Left hindlimb (tissue), 1 donor: ENCODE measurements around the gene SLC6A6.

Source experiments
- DNase-seq: peaks from one replicate; pipeline ENCODE4 v3.0.0-alpha.2; 2018

SLC6A6 gene

DNA sequence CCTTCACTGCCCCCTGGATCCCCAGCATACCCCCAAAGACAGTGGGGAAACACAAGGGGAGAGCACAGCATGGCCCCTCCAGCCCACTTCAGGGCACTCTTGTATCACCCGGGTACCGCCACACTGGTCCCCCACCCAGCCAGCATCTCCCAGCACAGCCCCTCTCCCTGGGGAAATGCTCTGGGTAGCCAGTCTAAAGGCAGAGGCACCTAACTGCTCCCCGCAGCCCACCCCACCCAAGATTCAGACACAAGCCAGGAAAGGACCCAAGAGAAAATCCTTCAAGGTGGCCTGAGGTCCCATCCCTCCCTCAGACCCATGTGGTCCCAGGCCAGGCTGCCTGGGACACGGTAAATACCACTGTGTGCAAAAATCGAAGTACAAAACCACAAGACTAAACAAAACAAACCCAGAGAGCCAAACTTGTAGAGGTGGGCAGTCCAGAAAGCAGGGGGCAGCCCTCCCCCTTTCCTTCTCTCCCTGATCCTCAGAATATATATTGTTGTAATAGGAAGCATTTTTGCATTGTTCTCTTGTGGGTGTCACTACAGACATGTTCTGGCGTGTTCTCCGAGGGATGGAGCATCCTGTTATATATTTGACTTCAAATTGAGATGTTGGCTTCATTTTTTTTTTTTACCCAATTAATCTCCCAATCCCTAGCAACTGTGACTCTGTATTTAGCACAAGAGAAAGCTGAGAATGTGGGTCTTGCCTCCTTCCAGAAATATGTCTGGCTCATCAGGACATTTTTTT lies 86.1 kb downstream of the SLC6A6 start:
- DNase-seq = peak; percentile 27

DNA sequence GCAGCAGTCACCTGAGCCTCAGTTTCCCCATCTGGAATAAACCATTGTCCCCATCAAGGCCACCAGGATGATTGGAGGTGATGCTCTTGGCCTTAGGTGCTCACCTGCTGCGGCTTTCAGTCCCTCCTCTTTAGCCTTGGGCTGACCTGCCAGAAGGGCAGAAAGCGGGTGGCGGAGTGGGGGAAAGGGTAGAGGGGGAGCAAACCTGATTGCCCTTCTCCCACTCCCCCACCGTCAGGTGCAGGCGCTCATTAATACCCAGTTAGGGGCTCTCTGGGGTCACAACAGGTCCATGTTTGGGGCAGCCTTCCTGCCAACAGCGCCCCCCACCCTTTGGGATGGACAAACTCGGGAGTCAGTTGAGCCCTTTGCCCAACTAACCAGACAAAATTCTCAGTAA lies 87.2 kb downstream of the SLC6A6 start:
- DNase-seq = peak; percentile 11

DNA sequence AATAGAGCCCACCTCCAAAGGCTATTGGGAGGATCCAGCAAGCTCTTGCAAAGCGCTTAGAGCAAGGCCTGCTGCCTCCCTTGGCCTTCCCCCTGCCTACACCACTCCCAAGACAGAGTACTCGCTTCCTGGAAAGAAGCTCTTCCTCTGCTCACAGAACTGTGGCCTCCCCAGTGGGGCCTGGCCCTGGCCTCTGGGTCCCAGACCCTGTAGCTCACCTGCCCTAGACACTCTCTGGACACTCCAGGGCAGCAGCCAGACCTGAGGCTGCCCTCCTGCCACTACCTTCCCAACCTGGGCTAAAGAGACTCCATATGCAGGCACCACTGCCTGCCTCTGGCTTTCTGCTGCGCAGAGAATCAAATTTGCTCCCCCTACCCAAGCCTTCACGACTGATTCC lies 87.8 kb downstream of the SLC6A6 start:
- peak; percentile 12 for DNase-seq

DNA sequence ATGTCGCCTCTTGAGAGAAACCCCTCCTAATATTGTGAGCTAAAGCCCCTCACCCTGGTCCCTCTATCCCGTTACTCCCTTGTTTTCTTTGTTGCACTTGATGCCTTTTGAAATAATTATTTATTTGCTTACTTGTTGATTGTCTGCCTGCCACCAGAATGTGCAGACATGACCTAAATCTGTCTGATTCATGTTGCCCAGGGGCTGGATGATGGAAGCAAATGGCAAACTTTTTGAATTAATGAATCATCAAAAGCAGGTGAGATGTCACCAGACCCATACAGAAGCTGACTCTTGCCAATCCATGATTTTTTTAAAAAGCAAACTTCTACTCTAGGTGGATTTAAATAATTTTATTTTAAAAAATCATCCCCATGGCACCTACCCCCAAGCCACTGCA lies 88.4 kb downstream of the SLC6A6 start:
- no peak for DNase-seq

DNA sequence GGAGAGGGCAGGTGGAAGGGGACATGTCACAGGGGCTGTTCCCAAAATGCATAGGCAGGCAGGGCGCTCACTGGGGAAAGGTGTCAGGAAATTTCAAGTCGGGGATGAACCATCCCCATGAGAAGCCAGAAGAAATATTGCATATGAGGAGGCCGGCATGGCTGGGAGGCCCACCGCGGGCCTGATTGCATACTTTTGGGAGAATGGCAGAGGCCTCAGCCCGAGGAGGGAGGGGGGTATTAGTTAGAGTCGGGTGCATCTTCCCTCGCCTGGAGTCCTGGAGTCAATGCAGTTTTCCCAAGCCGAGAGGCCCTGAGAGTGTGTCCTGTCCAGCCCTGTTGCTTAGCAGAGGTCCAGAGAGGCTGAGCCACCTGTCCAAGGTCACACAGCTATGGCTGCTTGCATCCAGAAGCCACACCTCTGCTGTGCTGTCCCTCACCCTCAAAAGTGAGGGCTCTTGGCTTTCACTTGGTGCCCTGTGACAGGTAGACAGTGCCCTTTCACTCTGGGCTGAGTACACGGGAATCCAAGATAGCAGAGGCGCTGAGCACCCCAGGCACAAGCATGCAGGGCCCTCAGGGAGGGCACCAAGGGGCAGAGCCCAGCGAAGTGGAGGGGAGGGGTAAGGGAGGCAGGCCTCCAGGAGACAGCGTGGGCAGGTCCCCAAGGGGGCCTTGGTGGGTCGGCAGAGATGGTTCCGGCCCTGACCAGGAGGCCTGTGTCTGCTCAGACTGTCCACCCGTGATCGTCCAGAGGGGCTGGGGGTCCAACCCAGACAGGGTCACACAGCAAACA lies 89.2 kb downstream of the SLC6A6 start:
- DNase-seq = no peak

DNA sequence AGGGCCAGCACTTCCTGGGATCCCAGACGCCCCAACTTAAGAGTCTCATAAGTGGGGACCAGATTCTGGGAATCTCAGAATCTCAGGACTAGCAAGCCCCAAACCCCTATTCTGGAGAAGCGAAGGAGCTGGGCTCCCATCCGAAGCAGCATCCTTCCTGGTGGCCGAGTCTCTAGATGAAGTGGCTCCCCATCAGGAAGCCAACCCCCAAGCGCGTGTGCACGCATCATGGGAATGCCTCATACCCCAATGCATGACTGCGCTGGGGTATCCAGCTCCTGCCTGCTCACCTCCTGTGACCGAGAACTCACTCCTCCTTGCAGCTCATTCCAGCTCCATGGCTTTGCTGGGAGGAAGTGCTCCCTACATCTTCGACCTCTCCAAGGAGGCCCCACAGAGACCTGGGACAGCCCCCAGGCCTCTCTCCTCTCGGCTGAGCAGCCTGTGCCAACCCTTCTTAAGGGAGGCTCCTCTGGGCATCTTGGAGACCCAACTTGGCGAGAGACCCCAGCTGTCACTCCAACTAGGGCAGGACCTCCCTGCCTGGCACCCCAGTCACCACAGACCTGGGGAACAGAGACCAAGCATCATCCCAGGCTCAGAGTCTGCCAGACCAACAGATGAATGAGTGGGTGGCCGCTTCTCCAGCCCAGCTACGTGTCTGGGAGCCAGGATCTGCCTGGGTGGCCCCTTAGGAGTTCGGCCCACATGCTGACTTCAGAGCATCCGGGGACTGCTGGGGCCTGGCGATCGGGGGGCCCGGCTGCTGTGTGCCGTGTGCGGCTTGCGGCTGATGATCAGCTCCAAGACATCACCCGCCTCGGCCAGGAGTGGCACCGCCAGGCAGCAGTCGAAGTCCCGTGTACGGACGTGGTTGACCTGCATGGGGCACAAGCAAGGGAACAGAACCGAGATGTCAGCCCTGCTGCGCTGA lies 90.8 kb downstream of the SLC6A6 start:
- no peak for DNase-seq

DNA sequence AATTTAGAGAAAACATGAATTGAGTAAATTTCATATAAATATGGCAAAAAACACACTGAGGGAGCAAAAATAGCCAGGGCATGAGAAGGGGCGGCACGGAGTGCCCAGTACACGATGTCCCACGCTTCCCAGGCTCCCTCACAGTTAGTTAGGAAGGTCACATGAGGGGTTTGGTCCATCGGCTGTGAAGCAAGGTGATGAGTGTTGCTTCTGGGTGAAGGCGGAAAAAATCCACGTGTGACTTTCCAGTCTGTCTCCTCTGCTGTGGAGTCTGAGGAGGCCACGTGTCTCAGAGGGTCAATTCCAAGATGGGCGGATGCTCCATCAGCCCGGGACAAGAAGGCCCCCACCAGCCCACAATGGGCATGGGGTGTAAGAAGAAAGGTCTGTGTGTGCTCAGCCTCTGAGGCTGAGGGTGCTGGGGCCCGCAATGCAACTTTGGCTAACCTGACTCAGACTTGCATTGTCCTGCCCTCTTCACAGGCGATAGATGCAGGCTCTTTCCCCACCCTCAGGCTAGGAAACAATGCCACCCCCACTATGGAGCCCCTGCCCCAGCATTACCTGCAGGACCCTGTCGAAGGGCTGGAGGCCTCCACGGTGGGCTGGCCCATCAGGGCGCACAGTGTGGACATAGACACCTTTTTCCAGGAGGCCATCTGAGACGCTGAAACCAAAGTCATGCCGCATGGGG lies 92.0 kb downstream of the SLC6A6 start:
- no peak for DNase-seq

DNA sequence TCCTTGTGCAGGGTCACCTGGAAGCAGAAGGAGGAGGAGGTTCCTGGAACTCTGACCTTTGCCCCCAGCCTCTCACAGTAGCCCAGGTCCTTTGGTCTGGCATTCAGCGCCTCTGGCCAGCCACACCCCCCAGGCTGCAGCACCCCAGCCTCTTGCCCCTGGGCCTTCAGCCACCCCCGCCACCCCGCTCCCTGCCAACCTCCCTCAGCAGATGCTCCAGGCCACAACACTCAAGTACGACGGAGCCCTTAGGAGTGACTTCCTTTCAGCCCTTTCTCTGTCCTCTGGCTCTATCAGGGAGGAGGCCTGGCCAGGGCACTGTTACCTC lies 92.5 kb downstream of the SLC6A6 start:
- no peak for DNase-seq

DNA sequence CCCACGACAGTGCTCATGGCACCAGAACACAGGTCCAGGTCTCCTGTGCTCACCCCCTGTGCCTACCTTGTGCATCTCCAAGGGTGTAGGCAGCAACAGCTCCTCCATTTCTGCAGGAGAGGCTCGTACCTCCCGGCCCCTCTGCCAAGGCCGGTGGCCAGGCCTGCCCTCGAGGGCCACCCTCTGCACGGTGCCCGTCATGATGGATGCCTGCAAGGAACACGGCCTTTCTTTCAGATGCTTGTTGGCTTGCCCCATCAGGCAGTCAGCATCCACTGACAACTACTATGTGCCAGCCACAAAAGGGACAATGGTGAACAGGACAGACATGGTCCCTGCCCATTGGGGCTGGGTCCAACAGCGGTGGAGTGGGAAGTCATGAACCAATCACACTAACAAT lies 93.9 kb downstream of the SLC6A6 start:
- DNase-seq = no peak

DNA sequence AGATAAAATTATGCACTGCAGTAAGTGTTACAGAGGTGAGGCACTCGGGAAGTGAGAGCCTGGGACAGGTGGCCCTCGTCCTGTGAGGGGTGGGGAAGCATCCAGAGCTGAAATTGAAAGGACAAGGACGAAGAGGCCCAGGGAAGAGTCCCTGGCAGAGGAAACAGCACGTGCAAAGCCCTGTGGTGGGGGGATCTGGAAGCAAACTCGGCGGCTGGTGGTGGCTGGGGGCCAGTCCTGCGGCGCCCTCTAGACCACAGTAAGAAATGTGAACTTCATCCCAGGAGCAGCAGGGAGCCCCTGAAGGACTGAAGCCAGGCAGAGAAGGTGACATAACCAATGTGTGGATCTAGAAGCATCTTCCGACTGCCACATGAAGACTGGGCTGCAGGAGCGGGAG lies 94.9 kb downstream of the SLC6A6 start:
- no peak for DNase-seq

DNA sequence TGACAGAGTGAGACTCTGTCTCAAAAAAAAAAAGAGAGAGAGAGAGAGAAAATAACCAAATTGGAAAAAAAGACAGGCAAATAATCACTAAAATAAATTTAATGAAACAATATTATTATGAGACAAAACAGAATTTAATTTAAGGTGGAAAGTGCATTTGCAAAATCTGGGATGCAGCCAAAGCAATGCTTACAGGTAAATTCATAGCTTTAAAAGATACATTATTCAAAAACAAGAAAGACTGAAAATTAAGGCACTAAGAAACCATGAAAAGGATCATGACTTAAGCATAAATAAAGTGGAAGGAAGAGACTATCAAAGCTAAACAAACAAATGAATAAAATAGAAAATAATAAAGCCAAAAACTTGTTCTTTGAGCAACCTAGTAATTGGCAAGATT lies 100.1 kb downstream of the SLC6A6 start:
- no peak for DNase-seq

DNA sequence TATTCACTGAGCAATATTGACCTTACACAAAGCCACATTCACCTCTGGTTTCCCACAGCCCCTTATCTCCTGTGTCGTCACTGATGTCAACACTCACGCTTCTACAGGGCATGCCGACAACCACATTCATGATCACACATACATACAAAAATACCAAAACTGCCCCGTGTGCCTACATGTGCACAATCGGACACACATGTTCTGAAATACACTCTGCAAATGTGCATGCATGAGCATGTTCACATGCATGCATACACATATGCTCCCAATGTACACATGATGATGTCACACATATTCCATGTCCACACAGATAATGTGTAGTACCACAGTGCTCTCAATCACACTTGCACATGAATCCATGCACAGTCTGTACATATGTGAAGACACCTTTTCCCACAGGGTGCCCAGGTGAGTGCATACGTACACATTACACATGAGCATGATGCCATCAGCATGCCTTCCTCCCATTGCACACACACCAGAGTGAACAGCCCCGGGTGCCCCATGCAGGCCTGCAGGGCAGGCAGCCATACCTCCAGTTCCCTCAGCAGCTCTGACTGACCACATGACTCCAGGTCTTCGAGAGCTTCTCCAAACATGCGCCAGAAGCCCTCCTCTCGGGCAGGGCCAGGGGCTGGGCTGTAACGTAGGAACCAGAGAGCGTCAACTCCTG lies 100.8 kb downstream of the SLC6A6 start:
- DNase-seq = no peak

DNA sequence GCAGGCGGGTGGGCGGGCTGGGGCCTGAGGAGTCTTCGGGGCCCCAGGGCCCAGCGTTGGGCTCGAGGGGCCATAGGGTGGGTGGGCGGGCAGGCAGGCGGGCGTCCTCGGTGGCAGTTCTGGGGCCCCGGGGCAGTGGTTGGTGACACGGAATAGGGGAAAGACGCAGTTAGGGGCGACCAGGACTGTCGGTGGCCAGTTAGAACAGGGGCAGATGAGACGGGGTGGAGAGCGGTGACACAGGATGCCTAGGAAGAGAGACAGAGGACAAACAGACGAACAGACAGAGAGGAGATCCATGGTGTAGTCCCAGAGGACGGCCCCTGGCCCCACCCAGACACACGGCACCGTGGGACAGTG lies 101.3 kb downstream of the SLC6A6 start:
- no peak for DNase-seq

DNA sequence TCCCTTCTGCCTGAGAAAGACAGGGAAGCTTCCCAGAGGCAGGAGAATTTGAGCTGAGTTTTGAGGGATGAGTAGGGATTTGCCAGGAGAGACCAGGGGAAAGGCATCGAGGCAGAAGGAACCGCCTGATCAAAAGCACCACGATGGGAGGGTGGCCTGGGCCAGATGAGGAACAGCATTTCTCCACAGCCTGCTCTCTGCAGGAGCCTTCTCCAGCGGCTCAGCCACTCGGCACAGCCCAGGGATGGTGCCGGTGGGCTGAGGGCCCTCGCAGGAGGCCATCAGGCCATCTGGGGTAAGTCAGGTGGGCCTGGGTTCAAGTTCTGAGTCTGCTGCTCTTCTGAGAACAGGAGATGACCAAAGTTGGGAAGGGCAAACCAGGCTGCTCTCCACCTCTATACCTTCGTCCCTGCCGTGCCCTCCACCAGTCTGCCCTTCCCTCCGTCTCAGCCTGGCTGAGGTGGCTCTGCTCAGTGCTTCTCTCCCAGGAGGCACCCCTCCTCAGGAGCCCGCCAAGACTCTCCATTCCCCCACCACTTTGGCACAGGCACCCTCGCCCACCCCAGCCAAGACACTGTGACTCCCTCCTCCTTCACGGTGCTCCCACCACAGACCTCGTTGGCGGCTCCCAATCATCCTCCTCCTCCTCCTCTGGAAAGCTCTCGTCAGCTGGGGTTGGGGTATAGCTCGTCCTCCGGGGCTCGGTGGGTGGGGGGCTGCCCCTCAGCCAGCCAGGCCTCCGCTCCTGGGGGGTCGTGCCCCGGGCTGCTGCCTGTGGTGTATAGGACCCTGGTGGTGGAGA lies 102.8 kb downstream of the SLC6A6 start:
- DNase-seq = no peak

DNA sequence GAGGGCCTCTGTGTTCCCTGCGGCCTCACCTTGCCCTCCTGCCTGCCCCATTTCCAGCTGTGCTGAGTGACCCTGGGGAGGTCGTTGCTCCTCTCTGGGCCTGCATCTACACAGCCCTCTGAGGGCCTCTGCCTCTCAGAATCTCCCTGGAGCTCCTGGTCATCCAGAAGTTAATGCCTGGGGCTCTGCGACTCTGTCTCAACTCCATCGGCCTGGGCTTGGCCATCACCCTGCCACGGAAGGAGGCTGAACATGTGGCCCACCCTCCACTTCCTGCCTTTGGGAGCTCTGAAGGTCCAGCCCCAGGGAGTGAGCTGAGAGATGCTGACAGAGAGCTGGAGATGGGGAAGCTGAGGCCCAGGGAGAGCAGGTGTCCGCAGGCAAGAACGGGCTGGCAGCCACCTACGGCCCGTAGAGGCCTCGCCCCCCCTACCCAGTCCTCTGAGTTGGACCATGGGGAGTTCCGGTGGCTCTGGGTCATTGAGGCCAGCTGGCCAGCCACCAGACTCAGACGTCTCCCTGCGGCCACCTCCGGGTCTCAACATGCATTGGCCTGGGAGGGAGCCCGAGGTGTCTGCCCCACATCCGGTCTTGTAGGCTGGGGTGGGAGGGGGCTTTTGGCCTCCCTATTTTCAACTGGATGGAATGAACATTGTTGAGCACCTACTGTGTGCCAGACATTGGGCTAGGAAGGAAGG lies 103.5 kb downstream of the SLC6A6 start:
- DNase-seq = no peak

DNA sequence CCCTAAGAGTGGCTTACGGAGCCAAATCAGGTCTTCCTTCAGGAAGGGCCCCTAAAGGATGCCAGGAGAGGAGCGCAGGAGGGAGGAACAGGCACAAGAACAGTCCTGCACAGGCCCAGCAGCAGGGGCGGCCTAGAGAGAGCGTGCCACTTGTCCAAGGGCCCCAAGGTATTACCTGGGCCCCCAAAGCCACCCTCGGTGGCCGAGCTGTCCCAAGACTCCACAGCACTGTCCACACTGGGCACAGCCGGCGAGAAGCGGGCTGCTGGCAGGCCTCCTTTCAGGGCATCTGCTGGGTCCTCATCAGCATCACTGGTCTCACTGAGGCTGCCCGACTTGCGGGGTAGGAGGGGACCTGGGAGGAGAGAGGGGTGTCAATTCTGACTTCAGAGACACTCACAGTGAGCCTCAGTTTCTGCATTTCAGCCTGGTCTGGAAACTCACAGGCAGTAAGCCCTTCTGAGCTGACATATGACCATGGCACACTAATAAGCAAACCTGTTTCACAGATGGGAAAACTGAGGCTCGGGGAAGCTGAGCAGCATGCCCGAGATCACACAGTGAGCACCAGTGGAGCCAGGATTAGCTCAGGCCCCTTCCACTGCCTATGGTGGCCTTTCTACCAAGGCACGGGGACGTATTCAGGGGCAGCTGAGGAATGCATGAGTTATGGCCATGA lies 104.4 kb downstream of the SLC6A6 start:
- DNase-seq = no peak

DNA sequence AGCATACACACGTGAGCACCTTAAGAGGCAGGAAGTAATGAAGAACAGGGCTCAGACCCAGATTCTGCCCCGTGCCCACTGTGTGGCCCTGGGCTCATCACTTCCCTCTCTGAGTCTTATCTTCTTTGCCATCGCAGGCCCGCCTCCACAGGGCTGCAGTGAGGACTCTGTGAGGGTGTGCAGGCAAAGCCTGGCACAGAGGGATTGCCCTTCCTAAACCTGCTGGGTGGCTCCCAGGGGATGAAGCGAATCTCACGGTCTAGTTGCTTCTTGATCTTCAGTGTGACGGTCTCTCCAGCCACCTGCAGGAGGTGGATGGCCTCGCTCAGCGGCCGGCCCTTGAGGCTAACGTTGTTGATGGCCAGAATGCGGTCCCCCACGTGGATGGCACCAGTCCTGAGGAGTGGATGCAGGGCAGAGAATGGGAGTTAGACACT lies 104.9 kb downstream of the SLC6A6 start:
- DNase-seq = no peak

DNA sequence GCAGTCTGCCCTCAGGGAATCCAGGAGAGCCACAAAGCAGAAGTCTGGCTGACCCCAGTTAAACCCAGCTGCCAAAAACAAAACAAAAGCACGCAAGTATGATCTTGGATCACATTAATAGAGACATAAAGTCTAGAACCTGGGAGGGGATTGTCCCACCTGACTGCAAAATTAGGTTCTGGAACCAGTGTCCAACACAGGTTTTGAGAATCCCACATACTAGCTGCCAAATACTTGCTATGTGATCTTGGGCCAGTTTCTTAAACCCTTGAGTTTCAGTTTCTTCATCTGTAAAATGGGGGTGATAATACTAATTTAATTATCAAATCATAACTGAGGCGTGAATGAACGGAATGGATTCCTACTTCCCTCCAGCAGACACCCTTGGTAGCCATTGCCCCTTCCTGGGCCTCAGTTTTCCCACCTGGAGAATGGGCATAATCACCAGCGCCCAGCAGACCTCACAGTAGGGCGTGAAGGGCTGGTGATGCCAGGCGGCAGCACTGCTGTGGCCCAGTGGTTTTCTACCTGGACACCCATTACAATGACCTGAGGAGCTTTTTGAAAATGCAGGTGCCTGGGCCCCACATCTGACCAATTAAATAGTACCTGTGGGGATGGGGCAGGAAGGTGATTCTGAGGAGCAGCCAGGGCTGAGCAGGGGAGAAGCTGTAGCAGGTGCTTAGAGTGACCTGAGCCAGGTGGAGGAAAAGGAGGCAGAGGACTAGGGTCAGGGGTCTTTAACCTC lies 105.5 kb downstream of the SLC6A6 start:
- no peak for DNase-seq

DNA sequence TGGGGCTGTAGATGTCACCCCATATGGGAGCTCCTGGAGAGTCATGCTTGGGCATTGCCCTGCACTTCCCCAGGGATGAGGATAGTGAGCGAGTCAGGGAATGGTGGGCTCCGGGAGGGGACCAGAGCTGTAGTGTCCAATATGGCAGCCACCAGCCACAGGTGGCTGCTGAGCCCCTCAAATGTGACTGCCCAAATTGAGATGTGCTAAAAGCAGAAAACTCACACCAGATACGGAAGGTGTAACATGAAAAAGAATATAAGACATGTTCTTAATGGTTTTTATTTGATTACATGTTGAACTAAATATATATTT lies 106.1 kb downstream of the SLC6A6 start:
- DNase-seq = no peak
